Measurements from ENCODE around the gene LRRC18.

The LRRC18 gene

GRCh38 chr10:48880016-48880705, 59.5 kb downstream of the LRRC18 start:
- no peak for DNase-seq (ENCODE audit: low read depth in 2 of 2)

- no peak for DNase-seq (ENCODE audit: low read depth in 2 of 2)
Measured at GRCh38 chr10:48879451-48879850, 60.2 kb downstream of the LRRC18 start.

GRCh38 chr10:48878091-48878490, 61.5 kb downstream of the LRRC18 start:
- DNase-seq (ENCODE audit: low read depth in 2 of 2), result no peak

GRCh38 chr10:48872234-48872633, 67.4 kb downstream of the LRRC18 start:
- no peak for DNase-seq (ENCODE audit: low read depth in 2 of 2)

Measured in stimulated activated CD4-positive, alpha-beta T cell treated with anti-CD3 and anti-CD28 coated beads, Interleukin-1b, Interleukin-23, amount 100 ng/mL, for 4 hours (primary cell).